GM12892 (cell line): ENCODE measurements around the gene PGBD1.

Source experiments
- POLR2A ChIP-seq: IDR thresholded peaks from 2 replicates; pipeline ENCODE4 v1.6.1; 2011; ENCODE audit warnings: low read depth, low read length, control low read depth
- POLR2AphosphoS5 ChIP-seq: IDR thresholded peaks from 2 replicates; pipeline ENCODE4 v1.6.1; 2011; ENCODE audit warnings: low read depth, low read length, control low read depth

- TF ChIP-seq POLR2A (no peak), POLR2AphosphoS5 (no peak)
Measured at GRCh38 chr6:28303570-28303969, 22.2 kb downstream of the PGBD1 start.
